ENCODE measurements around the gene LPIN1.

- TF ChIP-seq CTCF (conservative IDR thresholded peaks at IDR 0.05; ENCODE audit: low read depth, low read length) (no peak), EZH2 (IDR thresholded peaks at IDR 0.05; ENCODE audit: borderline replicate concordance, low read depth, low read length, poor library complexity, severe bottlenecking) (no peak)
Measured at GRCh38 chr2:11708106-11708505, 38.3 kb upstream of the LPIN1 start.
